OCI-LY3 (cell line): ENCODE data around the gene TMEM119.

Experiments
- CTCF ChIP-seq: fragments of 200-600, 300-600 bp; sonication (generic); IDR thresholded peaks from 2 replicates; pipeline ENCODE4 v1.5.1; 2014; ENCODE audit warnings: antibody characterized with exemption, low read length, low read depth
- EZH2phosphoT487 ChIP-seq: fragments of 200-600 bp; shearing (Covaris generic); IDR thresholded peaks from 2 replicates; pipeline ENCODE4 v1.6.1; 2018; ENCODE audit warnings: antibody characterized with exemption, mixed run types, low read depth

DNA sequence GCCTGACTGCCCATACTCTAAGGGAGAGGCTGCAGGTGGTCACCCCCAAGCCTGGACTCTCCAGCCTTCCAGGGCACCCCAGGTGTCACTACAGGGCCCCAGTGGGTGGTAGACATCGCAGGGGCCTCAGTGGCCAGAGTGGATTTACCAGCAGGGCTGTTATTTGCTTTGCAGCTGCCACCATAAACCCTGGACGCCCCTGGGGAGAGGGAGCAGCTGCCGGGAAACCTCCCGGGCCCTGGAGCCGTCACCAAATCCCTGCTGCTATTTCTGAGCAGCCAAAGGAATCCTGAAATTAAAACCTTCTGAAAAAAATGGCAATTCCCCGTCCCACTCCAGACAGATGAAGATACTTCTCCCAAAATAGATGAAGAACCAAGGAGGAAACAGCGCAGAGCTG is 13.9 kb downstream of the TMEM119 start:
- TF ChIP-seq CTCF (no peak), EZH2phosphoT487 (no peak)
